GM13977 (cell line): ENCODE data around the gene ZNF148.

Source experiments
- DNase-seq: peaks from one replicate; pipeline ENCODE4 v3.0.0; 2012; ENCODE audit warnings: low spot score
- in situ Hi-C: fragments of 300-500 bp; cut with MboI; formaldehyde crosslinking; loops from one replicate; pipeline ENCODE4 v1.12.0; 2022; ENCODE audit warnings: low sequenced_read_pairs, low pct_unique_long_range_greater_than_20kb, mixed read lengths, inconsistent platforms; ENCODE audit not compliant: unreplicated experiment
- TF ChIP-seq, protein P1 (sequence below): IDR thresholded peaks from 2 replicates; pipeline ENCODE4 v1.5.1; 2012; ENCODE audit warnings: mild to moderate bottlenecking, control low read depth; ENCODE audit not compliant: insufficient read depth; ENCODE audit errors: extremely low read depth, missing control alignments

ZNF148 gene

DNA sequence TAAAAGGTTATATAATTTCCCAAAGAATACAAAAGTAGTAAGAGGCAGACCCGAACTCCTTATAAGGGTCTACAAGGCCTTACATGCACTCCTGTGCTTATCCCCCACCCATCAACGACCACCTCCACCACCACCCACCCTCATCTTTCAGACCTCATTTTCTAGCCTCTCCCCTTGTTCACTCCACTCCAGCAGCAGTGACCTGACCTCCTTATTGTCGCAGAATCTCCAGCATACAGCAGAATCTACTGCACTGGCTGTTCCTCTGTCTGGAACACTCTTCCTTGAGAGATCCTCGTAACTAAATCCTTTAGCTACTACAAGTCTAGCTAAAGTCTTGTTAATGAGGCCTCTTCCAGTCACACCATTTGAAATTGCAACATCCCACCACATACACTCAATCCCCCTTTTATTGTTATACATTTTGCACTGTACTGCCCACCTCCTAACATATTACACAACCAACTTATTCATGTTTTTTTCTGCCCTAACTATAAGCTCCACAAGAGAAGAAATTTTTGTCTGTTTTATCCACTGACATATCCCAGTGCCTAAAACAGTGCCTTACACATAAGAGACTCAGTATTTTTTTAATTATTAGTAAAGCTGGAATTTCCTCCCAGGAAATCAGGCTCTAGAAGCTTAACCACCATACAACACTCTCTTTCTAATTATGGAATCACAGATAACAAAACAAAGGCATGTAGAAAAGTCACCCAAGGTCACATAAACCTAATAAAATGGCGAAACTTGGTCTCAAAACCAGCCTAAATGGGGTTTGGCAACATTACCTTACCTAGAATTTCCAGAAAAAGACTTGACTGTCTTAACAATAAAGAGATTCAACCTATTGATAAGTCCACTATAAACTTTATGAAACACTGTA is 40.2 kb downstream of the ZNF148 start:
- in situ Hi-C loops = no loop called here

DNA sequence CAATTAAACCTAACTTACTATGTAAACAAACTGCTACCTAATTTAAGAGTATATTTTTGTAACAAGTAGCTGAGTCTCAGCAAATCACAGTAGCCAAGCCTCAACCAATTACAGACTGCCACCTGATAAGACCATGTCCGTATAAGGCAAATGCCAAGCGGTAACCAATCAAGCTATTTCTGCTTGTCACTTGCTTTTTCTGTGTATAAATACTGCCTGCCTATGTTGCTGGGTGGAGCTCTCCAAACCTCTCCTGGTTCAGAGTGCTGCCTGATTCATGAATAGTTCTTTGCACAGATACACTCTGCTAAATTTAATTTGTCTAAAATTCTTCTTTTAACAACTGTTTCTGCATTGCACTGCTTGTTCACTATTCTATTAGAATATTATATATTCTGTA is 42.6 kb downstream of the ZNF148 start:
- TF ChIP-seq, protein P1, sequence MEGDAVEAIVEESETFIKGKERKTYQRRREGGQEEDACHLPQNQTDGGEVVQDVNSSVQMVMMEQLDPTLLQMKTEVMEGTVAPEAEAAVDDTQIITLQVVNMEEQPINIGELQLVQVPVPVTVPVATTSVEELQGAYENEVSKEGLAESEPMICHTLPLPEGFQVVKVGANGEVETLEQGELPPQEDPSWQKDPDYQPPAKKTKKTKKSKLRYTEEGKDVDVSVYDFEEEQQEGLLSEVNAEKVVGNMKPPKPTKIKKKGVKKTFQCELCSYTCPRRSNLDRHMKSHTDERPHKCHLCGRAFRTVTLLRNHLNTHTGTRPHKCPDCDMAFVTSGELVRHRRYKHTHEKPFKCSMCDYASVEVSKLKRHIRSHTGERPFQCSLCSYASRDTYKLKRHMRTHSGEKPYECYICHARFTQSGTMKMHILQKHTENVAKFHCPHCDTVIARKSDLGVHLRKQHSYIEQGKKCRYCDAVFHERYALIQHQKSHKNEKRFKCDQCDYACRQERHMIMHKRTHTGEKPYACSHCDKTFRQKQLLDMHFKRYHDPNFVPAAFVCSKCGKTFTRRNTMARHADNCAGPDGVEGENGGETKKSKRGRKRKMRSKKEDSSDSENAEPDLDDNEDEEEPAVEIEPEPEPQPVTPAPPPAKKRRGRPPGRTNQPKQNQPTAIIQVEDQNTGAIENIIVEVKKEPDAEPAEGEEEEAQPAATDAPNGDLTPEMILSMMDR = no peak
- DNase-seq = no peak

More for the DNA sequence above, 40.2 kb downstream of the ZNF148 start:
- DNase-seq = no peak
- TF ChIP-seq, protein P1 = no peak

DNA sequence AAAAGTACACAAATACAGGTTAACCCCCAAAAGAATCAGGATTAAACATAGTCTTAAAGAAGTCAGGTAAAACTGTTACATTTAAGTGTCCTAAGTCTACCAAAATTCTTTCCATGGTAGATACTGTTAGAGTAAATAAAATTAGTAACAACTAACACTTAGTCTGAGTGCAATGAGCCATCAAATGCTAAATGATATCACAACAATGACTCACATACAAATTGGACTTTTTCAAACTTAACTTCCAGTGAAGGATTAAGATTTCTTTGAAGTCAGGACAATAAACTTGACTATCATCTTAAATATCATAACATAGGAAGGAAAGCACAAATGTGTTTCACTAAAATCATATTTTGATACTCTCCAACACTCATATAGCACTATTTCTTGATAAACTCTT is 43.9 kb downstream of the ZNF148 start:
- TF ChIP-seq, protein P1 = no peak
- in situ Hi-C loops = no loop called here
- no peak for DNase-seq

More for the DNA sequence above, 42.6 kb downstream of the ZNF148 start:
- in situ Hi-C loops = no loop called here

DNA sequence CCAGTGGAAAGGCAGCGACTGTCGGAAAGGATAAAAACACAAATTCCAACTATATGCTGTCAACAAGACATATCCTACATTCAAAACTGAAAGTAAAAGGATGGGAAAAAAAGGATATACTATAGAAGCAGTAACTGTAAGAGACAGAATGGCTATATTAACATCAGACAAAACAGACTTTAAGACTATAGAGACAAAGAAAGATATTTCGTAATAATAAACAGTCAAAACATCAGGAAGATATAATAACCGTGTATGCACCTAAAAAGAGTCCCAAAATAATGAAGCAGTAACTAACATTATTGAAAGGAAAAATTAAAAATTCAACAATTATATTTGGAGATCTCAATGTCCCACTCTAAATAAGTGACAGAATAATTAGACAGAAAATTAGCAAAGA is 48.2 kb downstream of the ZNF148 start:
- in situ Hi-C loops = no loop called here
- TF ChIP-seq, protein P1 = no peak
- DNase-seq = no peak

DNA sequence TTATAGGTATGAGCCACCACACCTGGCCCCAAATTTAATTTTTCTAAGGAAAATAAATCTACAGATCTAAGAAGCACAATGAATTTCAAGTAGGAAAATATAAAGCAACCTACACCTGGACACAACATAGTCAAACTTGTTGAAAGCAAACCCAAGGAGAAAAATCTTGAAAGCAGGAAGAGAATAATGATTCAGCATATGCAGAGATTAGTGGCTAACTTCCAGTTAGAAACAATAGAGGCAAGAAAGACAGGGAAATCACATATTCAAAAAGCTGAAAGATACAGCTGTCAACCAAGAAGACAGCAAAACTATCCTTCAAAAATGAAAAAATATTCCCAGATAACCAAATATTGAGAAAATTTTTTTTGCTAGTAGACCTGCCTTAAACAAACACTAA is 49.4 kb downstream of the ZNF148 start:
- DNase-seq = no peak
- in situ Hi-C loops = no loop called here

DNA sequence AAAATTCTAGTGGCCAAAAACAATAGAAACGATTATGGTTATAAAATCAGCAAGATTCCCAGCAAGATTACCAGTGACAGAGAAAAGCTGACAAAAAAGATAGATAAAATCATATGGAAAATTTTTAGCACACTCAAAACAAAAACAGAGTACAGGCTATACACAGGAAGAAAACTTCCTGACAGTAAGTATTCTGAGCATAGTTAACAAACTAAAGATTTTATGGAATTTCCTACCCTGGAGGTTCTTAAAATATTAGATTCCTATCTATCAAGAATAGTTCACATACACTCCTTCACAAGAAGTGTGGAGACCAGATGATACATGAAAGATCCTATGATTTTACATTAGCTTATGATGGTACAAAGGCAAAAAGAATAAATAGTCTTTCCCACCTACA is 50.8 kb downstream of the ZNF148 start:
- DNase-seq = no peak
- TF ChIP-seq, protein P1 = no peak
- in situ Hi-C loops = no loop called here

More for the DNA sequence above, 49.4 kb downstream of the ZNF148 start:
- TF ChIP-seq, protein P1 = no peak
